ENCODE results near the gene LRRC8E. TPM values are rescaled to one million over a fixed set of nuclear protein-coding genes. Genes with fewer than 3 reads are reported as not detected.

Gene LRRC8E
- total RNA-seq, 4 donors from 2014 or later = 0.79 to 1.5 TPM; not detected in 2

DNA sequence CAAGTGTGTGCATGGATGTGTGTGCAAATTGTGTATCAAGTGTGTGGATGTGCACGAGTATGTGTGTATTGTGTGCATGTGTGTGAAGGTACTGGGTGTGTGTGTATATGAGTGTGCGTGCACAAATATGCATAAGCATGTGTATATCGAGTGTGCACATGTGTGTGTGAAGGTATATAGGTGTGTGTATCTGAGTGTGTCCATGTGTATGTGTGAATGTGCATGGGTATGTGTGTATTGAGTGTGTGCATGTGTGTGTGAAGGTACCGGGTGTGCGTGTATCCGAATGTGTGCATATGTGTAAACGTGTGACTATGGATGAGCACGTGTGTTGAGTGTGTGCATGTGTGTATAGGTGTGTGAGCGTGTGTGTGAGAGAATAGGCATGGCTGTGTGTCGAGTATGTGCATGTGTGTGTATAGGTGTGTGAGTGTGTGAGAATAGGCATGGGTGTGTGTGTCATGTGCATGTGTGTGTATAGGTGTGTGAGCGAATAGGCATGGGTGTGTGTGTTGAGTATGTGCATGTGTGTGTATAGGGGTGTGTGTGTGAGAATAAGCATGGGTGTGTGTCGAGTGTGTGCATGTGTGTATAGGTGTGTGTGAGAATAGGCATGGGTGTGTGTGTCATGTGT lies 45.5 kb upstream of the LRRC8E start:
- WGBS, 2 donors (ENCODE audit: low coverage in 1 of 2) = 92 to 94% methylated on average over 10 to 12 of the region's 12 CpGs
- H3K27me3 ChIP-seq = no peaks in the 10 kb centered on the region
- no peaks in the 10 kb centered on the region for H3K4me1 ChIP-seq
- H3K9me3 ChIP-seq = no peaks in the 10 kb centered on the region
- H3K36me3 ChIP-seq = no peaks in the 10 kb centered on the region
- DNase-seq = no peak
- no peak overlapping the region for H3K4me3 ChIP-seq
- in situ Hi-C loops (cut with MboI; ENCODE audit: low pct_ligation_motif_present in 1 of 4, low pct_unique_long_range_greater_than_20kb in 1 of 4, low sequenced_read_pairs in 3 of 4) = no loop called here
- H3K27ac ChIP-seq = no peak overlapping the region
- intact Hi-C loops (cut with DNase I; ENCODE audit: low total_unique reads) = no loop called here
- TF ChIP-seq CTCF (IDR thresholded peaks at IDR 0.05) = no peak
- TF ChIP-seq POLR2A (IDR thresholded peaks at IDR 0.05) = no peak
- TF ChIP-seq EP300 (IDR thresholded peaks at IDR 0.05; ENCODE audit: low read depth) = no peak
- no peak for TF ChIP-seq POLR2AphosphoS5 (IDR thresholded peaks at IDR 0.05)

DNA sequence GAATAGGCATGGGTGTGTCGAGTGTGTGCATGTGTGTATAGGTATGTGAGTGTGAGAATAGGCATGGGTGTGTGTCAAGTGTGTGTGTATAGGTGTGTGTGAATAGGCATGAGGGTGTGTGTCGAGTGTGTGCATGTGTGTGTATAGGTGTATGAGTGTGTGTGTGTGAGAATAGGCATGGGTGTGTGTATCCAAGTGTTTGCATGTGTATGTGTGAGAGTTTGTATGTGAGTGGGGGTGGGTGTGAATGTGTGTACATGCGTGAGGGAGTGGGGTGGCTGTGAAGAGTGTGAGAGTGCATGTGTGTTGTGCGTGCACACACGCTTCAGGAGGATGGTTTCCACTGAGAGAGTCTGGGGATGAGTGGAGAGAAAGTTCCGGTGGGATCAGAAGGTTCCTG lies 44.8 kb upstream of the LRRC8E start:
- Histone ChIP-seq H3K27me3 (no peaks in the 10 kb centered on the region), H3K9me3 (no peaks in the 10 kb centered on the region), H3K4me1 (no peaks in the 10 kb centered on the region), H3K36me3 (no peaks in the 10 kb centered on the region), H3K27ac (no peak overlapping the region), H3K4me3 (no peak overlapping the region)
- intact Hi-C loops (cut with DNase I; ENCODE audit: low total_unique reads) = no loop called here
- TF ChIP-seq EP300 (IDR thresholded peaks at IDR 0.05; ENCODE audit: low read depth) (no peak), POLR2AphosphoS5 (IDR thresholded peaks at IDR 0.05) (no peak), POLR2A (IDR thresholded peaks at IDR 0.05) (no peak), CTCF (IDR thresholded peaks at IDR 0.05) (no peak)
- 94 to 95% methylated on average over 6 of the region's 6 CpGs for WGBS, 2 donors (ENCODE audit: low coverage in 1 of 2)
- in situ Hi-C loops (cut with MboI; ENCODE audit: low pct_ligation_motif_present in 1 of 4, low pct_unique_long_range_greater_than_20kb in 1 of 4, low sequenced_read_pairs in 3 of 4) = no loop called here
- no peak for DNase-seq

GRCh38 chr19:7844405-7844804 lies 43.9 kb upstream of the LRRC8E start:
- Histone ChIP-seq H3K4me1 (no peaks in the 10 kb centered on the region), H3K27ac (no peak overlapping the region), H3K4me3 (no peak overlapping the region), H3K36me3 (no peaks in the 10 kb centered on the region), H3K9me3 (no peaks in the 10 kb centered on the region), H3K27me3 (no peaks in the 10 kb centered on the region)
- intact Hi-C loops (cut with DNase I; ENCODE audit: low total_unique reads) = no loop called here
- DNase-seq = no peak
- WGBS, 2 donors (ENCODE audit: low coverage in 1 of 2) = 48 to 79% methylated on average over 3 to 5 of the region's 5 CpGs
- in situ Hi-C loops (cut with MboI; ENCODE audit: low pct_ligation_motif_present in 1 of 4, low pct_unique_long_range_greater_than_20kb in 1 of 4, low sequenced_read_pairs in 3 of 4) = no loop called here
- TF ChIP-seq CTCF (IDR thresholded peaks at IDR 0.05) (no peak), POLR2A (IDR thresholded peaks at IDR 0.05) (no peak), POLR2AphosphoS5 (IDR thresholded peaks at IDR 0.05) (no peak), EP300 (IDR thresholded peaks at IDR 0.05; ENCODE audit: low read depth) (no peak)

DNA sequence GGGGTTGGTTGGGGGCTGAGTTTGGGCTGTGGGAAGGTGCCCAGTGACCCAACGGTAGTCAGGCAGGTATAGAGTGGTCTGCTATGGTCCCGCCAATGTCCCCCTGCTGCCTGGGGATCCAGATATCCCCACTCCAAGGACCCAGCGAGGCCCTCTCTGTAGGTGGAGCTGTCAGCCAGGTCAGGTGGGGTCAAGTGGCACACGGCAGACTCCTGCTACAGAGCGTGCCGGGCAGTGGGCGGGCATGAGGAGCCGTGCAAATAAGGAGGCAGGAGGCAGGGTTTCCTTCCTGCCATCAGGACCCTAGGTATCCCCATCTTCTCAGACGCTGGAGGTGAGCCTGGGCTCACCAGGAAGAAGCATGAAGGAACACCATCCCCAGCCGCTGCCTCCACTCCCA lies 43.4 kb upstream of the LRRC8E start:
- DNase-seq = no peak
- H3K9me3 ChIP-seq = no peaks in the 10 kb centered on the region
- no peaks in the 10 kb centered on the region for H3K27me3 ChIP-seq
- intact Hi-C loops (cut with DNase I; ENCODE audit: low total_unique reads) = no loop called here
- H3K4me1 ChIP-seq = no peaks in the 10 kb centered on the region
- TF ChIP-seq CTCF (IDR thresholded peaks at IDR 0.05) = no peak
- WGBS, 2 donors (ENCODE audit: low coverage in 1 of 2) = 86% methylated on average over 10 of the region's 10 CpGs; no CpG with 5 or more reads in 1 of the 2 donors
- no peak overlapping the region for H3K27ac ChIP-seq
- in situ Hi-C loops (cut with MboI; ENCODE audit: low pct_ligation_motif_present in 1 of 4, low pct_unique_long_range_greater_than_20kb in 1 of 4, low sequenced_read_pairs in 3 of 4) = no loop called here
- no peak overlapping the region for H3K4me3 ChIP-seq
- H3K36me3 ChIP-seq = no peaks in the 10 kb centered on the region
